Muscle of leg (tissue), 11 donors: ENCODE results near the gene SUFU. TPM values are rescaled to one million over a fixed set of nuclear protein-coding genes. Genes with fewer than 3 reads are reported as not detected.

Experiments
- DNase-seq: peaks from one replicate; pipeline ENCODE4 v3.0.0; 2013
- H3K27ac ChIP-seq: one replicate; pipeline ENCODE4 v1.5.1; 2013; ENCODE audit warnings: mild to moderate bottlenecking, low read length, control low read depth
- H3K27me3 ChIP-seq: one replicate; pipeline ENCODE4 v1.6.1; 2013; ENCODE audit warnings: low read length; ENCODE audit not compliant: control insufficient read depth, insufficient read depth
- H3K36me3 ChIP-seq: one replicate; pipeline ENCODE4 v1.6.1; 2013; ENCODE audit warnings: low read length; ENCODE audit not compliant: control insufficient read depth, insufficient read depth
- H3K4me1 ChIP-seq: one replicate; pipeline ENCODE4 v1.6.1; 2013; ENCODE audit warnings: low read length; ENCODE audit not compliant: control insufficient read depth, insufficient read depth
- H3K4me3 ChIP-seq: one replicate; pipeline ENCODE4 v1.5.1; 2013; ENCODE audit warnings: low read length, control low read depth
- H3K9me3 ChIP-seq: replicated peaks from 2 replicates; pipeline ENCODE4 v1.6.1; 2013; ENCODE audit warnings: low read depth, low read length; ENCODE audit not compliant: control insufficient read depth
- WGBS: methylation state at CpG from one replicate; pipeline ENCODE4 v1.1.5; 2013; ENCODE audit warnings: missing lambda C conversion rate; ENCODE audit not compliant: insufficient coverage; 5-methylcytosine and 5-hydroxymethylcytosine counted together
- polyA plus RNA-seq, 8 donors: library from polyadenylated mRNA; unstranded; fragments of 120-200 nt; gene quantifications; one replicate each; pipeline versions ENCODE4 v1.2.1 to v1.2.3, GENCODE V29; 2013; ENCODE audit warnings: inconsistent platforms in 1 of 8, low replicate concordance in 1 of 8; ENCODE audit not compliant: insufficient read length in 8 of 8, insufficient read depth in 1 of 8
- total RNA-seq: library from RNA; stranded (reverse); fragments of 120-200 nt; gene quantifications from one replicate; pipeline ENCODE4 v1.2.4, GENCODE V29; 2013

The SUFU gene
- total and polyA plus RNA-seq, 9 donors, result 5.1 to 21.5 (median 17.2) TPM

- 84% methylated on average over 6 of the region's 10 CpGs for WGBS
Measured at GRCh38 chr10:102564209-102564834, 60.5 kb downstream of the SUFU start.

DNA sequence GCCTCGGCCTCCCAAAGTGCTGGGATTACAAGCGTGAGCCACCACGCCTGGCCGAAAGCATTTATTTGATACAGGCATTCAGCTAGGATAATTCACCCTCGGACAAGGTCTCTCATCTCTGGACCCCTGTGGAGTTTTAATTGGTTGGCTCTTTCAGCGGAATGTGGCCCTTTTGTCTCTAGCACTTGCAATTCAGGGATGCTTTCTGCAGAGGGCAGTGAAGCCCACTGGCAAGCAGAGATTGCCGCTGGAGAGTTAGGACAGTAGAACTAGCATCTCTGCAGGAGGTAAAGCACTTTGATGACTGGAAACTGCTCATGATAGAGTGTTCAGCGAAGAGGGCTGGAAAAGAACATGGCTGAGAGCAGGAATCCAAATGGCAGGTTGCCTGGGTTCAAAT lies 62.0 kb downstream of the SUFU start:
- Histone ChIP-seq H3K9me3 (no peaks in the 10 kb centered on the region), H3K36me3 (no peaks in the 10 kb centered on the region), H3K4me1 (peaks cover 4% of the 10 kb centered on the region), H3K27ac (no peak overlapping the region), H3K4me3 (no peak overlapping the region), H3K27me3 (no peaks in the 10 kb centered on the region)
- no peak for DNase-seq
- 77% methylated on average over 7 of the region's 8 CpGs for WGBS

More at GRCh38 chr10:102564209-102564834, 60.5 kb downstream of the SUFU start:
- no peak overlapping the region for H3K4me3 ChIP-seq
- H3K27me3 ChIP-seq, result no peaks in the 10 kb centered on the region
- no peaks in the 10 kb centered on the region for H3K9me3 ChIP-seq
- H3K27ac ChIP-seq, result no peak overlapping the region
- no peaks in the 10 kb centered on the region for H3K36me3 ChIP-seq
- H3K4me1 ChIP-seq, result peaks cover 4% of the 10 kb centered on the region
- DNase-seq, result no peak

- H3K9me3 ChIP-seq, result no peaks in the 10 kb centered on the region
- H3K27me3 ChIP-seq, result no peaks in the 10 kb centered on the region
- H3K4me1 ChIP-seq, result peaks cover 31% of the 10 kb centered on the region
- peak overlapping the region; percentile 67 for H3K27ac ChIP-seq
- DNase-seq, result no peak
- 36% methylated on average over 1 of the region's 1 CpG for WGBS
- H3K36me3 ChIP-seq, result no peaks in the 10 kb centered on the region
- H3K4me3 ChIP-seq, result no peak overlapping the region
Measured at GRCh38 chr10:102578782-102579181, 75.0 kb downstream of the SUFU start.

DNA sequence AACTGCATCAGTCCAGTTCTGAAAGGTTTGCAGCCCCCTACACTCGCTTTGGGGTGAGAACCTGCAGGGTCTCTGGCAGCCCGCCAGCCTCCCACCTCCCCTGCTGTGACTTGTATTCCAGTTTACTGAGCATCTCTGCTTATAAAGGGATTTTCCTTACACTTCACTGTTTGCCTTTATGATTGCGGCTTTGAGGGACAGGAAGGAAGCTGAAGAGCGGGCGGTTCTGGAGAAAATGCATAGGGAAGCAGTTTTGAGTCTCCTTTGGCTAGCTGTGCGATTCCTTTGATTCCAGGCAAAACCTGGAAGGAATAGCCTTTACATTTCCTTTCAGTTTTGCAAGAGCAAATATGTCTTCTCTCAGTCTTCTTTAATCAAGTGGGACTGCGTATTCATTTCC lies 75.6 kb downstream of the SUFU start:
- Histone ChIP-seq H3K27ac (peak overlapping the region; percentile 67), H3K4me3 (no peak overlapping the region), H3K27me3 (no peaks in the 10 kb centered on the region), H3K9me3 (no peaks in the 10 kb centered on the region), H3K36me3 (no peaks in the 10 kb centered on the region), H3K4me1 (peaks cover 31% of the 10 kb centered on the region)
- DNase-seq, result peak; percentile 84
- 32% methylated on average over 4 of the region's 7 CpGs for WGBS

DNA sequence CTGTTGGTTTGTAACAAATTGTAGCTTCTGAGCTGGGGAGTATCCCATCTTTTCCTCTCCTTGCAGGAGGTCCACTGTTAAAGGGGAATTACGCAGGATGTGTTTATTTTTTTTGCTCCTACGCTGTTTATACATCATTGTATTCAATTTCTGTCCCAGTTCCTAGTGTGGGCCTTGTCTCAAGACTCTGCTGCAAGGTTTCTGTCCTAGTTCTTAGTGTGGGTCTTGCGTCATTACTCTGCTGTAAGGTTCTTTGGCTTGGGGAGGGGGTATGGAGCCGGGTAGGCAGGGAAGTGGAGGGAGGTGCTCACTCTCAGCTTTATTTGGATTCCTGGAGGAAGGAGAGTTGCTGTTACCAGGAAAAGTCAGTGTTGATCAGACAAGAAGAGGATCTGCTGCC lies 76.5 kb downstream of the SUFU start:
- no peaks in the 10 kb centered on the region for H3K36me3 ChIP-seq
- peak overlapping the region; percentile 62 for H3K27ac ChIP-seq
- 50% methylated on average over 1 of the region's 4 CpGs for WGBS
- no peak for DNase-seq
- H3K4me1 ChIP-seq, result peaks cover 31% of the 10 kb centered on the region
- H3K27me3 ChIP-seq, result no peaks in the 10 kb centered on the region
- H3K4me3 ChIP-seq, result no peak overlapping the region
- no peaks in the 10 kb centered on the region for H3K9me3 ChIP-seq

DNA sequence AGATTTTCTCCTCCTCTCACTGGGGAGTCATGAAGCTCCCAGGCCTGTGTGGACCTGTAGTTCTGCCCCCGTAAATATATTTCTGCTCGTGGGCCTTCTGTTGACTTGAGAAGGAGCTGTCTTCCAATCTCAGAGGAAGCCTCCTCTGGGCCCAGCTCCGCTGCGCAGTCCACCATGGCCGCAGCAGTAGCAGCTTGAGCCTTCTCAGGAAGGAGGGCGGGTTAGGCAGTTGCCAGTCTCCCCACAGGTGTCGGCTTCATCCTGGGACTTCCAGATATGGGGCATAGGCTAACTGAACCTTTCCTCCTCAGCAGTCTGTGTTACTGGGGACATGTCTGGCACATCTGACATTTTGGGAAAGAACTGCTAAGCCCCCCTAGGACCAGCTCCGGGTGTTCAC lies 77.6 kb downstream of the SUFU start:
- Histone ChIP-seq H3K36me3 (no peaks in the 10 kb centered on the region), H3K27ac (no peak overlapping the region), H3K4me3 (no peak overlapping the region), H3K4me1 (peaks cover 31% of the 10 kb centered on the region), H3K9me3 (no peaks in the 10 kb centered on the region), H3K27me3 (no peaks in the 10 kb centered on the region)
- DNase-seq, result no peak
- WGBS, result 62% methylated on average over 5 of the region's 8 CpGs

DNA sequence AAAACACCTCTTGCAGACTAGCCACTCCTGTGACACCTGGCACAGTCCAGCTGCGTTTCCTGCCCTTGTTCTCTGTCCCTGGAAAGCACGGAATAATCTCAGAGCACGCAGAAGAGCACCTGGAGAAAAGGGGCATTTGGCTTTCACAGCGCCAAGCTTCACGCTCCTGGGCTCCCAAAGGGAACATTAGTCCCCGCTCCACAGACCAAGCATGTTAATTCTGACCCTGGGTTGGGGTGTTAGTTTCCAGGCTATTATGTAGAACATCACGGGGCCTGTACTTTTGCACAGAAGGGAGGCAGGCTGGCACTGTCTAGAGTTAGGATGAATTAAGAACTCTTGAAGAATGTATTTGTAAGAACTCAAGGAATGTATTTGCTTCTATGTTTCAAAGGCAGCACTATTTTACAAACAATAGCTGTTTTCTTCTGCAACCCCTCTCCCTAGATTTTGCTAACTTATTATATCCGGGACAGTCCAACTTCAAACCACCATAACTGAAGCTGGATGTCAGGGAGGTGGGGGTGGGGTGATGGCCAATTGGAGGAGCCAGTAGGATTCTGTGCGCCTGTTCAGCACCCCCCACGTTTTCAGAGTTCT lies 78.3 kb downstream of the SUFU start:
- no peaks in the 10 kb centered on the region for H3K36me3 ChIP-seq
- no peaks in the 10 kb centered on the region for H3K9me3 ChIP-seq
- H3K27me3 ChIP-seq, result no peaks in the 10 kb centered on the region
- no peak for DNase-seq
- WGBS, result 16% methylated on average over 6 of the region's 10 CpGs
- H3K27ac ChIP-seq, result no peak overlapping the region
- peaks cover 31% of the 10 kb centered on the region for H3K4me1 ChIP-seq
- no peak overlapping the region for H3K4me3 ChIP-seq

- H3K4me3 ChIP-seq, result no peak overlapping the region
- H3K27me3 ChIP-seq, result no peaks in the 10 kb centered on the region
- H3K27ac ChIP-seq, result no peak overlapping the region
- no peaks in the 10 kb centered on the region for H3K36me3 ChIP-seq
- H3K9me3 ChIP-seq, result no peaks in the 10 kb centered on the region
- peak; percentile 93 for DNase-seq
- WGBS, result 100% methylated on average over 1 of the region's 11 CpGs
- H3K4me1 ChIP-seq, result peaks cover 29% of the 10 kb centered on the region
Measured at GRCh38 chr10:102583435-102584417, 80.0 kb downstream of the SUFU start.

DNA sequence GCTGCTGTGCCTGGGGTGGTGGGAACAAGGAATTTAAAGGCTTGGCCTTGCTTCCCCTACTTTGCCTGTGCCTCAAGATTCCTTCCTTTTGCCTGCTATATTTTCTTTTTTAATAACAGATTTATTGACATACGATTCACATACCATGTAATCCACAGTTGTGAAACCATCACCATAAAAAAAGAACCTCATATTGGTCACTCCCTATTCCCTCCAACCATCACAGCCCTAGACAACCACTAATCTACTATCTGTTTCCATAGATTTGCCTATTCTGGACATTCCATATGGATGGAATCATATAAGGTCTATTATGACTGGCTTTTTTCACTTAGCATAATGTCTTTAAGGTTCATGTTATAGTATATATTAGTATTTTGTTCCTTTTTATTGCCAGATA lies 81.3 kb downstream of the SUFU start:
- H3K4me3 ChIP-seq, result no peak overlapping the region
- WGBS, result 50% methylated on average over 1 of the region's 1 CpG
- DNase-seq, result no peak
- H3K27me3 ChIP-seq, result no peaks in the 10 kb centered on the region
- H3K36me3 ChIP-seq, result no peaks in the 10 kb centered on the region
- no peak overlapping the region for H3K27ac ChIP-seq
- H3K9me3 ChIP-seq, result no peaks in the 10 kb centered on the region
- peaks cover 21% of the 10 kb centered on the region for H3K4me1 ChIP-seq

DNA sequence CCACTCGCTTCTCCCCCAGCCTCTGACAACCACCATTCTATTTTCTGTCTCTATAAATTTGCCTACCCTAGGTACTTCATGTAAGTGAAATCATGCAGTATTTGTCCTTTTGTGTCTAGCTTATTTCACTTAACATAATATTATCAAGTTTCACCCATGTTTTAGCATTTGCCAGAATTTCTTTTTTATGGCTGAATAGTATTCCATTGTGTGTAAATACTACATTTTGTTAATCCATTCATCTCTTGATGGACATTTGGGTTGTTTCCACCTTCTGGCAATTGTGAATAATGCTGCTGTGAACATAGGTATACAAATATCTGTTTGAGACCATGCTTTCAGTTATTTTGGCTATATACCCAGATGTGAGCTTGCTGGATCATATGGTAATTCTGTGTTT lies 83.1 kb downstream of the SUFU start:
- no CpG with 5 or more reads among the region's 1 CpG for WGBS
- Histone ChIP-seq H3K4me1 (peaks cover 8% of the 10 kb centered on the region), H3K27me3 (no peaks in the 10 kb centered on the region), H3K27ac (no peak overlapping the region), H3K9me3 (no peaks in the 10 kb centered on the region), H3K4me3 (no peak overlapping the region), H3K36me3 (no peaks in the 10 kb centered on the region)
- DNase-seq, result no peak
